ENCODE measurements around the gene ZNRD2.

GRCh38 chr11:65609229-65609628 is 39.0 kb downstream of the ZNRD2 start:
- TF ChIP-seq EZH2 (IDR thresholded peaks at IDR 0.05; ENCODE audit: insufficient read depth, low read length) (no peak), CTCF (IDR thresholded peaks at IDR 0.05; ENCODE audit: insufficient read depth, low read depth, low read length) (no peak)

Measured in astrocyte (in vitro differentiated cells and primary cell).